Renal cortex interstitium (tissue), 11 donors: ENCODE measurements around the gene ITPK1. TPM values are rescaled to one million over a fixed set of nuclear protein-coding genes. Genes with fewer than 3 reads are reported as not detected.

Source experiments
- DNase-seq, 11 donors: peaks; one replicate each; pipeline ENCODE4 v3.0.0-alpha.2; 2013; ENCODE audit warnings: low read depth in 9 of 11, low spot score in 4 of 11; ENCODE audit errors: extremely low read depth in 1 of 11
- polyA plus RNA-seq, 3 donors: library from polyadenylated mRNA; unstranded; fragments of 120-200 nt; gene quantifications; one replicate each; pipeline ENCODE4 v1.2.1, GENCODE V29; 2013; ENCODE audit not compliant: insufficient read length in 3 of 3

Gene ITPK1
- polyA plus RNA-seq, 3 donors = 27.5 to 40.5 (median 33.0) TPM

DNA sequence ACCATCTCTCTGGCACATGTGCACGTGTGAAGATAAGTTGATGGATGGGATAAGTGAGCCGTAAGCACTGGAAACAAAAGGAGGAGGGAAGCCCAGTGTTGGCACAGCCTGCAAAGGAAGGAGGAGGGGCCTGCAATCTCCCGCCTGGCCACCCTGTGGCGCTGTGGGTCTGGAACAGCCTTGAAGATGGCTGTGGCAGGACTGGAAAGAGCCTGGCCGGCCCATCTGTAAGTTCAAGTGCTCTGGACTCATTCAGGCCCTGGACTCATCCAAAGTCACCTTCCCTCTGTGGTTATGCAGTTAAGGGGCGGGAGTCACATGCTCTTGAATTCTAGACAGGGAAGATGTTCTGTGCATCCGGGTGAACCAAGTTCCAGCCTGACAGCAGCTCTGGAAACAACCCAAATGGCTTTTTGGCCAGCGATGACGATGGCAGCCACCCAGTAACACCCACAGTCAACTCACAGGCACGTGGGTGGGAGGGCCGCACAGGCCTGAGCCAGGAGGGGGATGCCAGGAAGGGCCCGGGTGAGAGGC is 142.4 kb downstream of the ITPK1 start:
- no peak for DNase-seq

DNA sequence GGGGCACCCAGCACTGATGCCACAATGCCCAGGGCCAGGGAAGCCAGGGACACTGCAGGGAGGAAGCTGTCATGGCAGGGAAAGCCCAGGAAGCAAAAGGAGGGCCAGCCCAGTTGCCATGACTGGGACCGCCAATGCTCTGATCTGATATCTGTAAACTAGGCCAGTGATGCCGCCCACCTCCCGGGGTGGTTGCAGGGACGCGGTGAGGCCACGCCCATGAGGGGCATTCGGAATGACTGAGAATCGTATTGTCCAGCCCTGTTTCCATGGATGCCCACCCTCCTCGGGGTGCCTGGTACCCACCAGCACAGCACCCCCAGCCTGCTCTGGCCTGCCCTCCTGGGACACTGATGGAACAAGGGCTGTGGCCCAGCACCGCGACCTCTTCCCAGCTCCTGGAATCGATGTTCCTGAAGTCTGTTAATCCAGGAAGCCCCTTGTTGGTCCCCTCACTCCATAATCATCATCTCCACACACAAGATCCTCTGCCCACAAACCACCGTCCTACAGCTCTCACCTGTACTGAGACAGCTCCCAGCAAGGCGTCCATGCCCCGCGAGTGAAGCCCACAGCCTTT is 144.0 kb downstream of the ITPK1 start:
- DNase-seq = no peak

DNA sequence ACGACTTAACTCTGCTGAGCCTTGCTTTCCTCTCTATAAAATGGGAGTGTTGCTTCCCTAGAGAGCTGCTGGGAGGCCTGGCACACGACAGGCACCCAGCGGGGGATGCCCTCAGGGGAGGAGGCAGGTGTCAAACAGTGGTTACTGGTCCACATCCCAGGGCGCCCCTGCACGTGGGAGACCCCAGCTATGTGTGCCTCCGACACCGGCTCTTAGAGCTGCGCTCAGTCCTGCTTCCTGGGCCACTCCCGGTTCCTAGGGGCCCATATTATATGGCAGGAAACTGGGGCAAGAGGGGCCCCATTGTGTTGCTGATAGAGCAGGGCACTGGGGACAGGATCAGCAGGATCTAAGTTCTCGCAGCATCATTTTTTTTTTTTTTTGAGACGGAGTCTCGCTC is 145.5 kb downstream of the ITPK1 start:
- no peak for DNase-seq

DNA sequence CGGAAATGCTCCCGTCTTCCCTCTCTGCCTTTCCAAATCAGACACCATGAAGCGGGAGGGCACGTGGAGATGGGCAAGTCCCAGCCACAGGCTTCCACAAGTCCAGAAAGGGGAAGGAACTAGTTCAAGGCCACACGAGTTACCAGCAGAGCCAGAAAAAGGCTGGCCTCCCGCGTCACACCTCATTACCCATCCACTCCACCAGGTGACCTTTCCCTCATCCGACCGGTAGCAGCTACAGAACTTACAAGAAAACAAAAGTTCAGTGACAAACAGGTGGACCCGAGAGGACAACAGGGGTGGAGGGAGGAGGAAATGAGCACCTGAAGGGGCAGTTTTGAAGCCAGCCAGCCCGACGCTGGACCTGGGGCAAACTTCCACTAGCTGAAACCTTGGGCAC is 145.9 kb downstream of the ITPK1 start:
- peak in 5 of 11 donors; percentile 45 to 67 (median 58) for DNase-seq

DNA sequence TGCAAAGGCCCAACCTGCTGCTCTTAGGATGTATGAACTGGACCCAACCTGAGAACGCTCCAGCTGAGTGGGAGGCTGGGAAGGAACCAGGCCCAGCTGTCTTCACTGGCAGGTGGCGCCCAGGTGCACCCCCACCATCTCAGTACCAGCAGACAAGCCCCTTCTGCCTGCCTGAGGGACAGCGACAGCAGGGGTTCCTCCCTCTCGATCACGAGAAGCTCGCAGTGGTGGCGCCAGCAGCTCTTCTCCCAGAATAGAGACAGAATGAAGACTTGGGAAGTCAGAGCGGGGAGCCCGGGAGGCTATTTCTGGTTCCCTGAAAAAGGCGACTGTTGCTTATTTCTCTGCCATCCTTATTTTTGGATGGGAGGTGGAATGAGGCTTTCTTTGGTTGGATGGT is 146.3 kb downstream of the ITPK1 start:
- DNase-seq = no peak

DNA sequence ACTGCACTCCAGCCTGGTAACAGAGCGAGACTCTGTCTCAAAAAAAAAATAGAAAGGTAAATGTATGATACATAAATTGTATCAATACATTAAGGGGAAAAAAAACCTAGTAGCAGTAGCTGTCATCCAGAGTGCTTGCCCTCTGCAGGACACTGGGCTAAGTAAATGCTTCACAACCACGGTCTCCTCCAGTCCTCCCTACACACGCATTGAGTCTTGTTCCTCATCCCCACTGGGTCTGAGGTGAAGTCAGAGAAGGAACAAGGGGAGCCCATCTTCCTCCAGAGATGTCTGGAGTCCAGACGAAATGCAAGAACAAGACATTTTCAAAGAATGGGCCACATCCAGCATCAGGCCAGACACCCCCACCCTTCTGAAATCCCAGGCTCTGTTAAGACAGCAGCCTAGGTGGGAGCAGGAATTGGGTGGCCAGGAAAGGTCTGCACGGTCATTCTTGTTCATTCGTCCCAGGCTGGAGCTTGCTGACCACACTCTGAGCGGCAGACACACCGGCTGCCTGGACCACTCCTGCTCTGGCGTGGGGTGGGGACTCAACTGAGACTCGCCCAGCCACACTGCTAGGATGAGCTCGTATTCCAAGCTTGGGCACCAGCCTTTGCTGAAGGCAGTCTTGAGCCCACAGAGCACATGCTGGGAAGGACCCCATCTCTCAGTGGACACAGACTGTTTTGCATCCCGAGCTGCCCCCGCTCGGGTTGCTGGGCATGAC is 147.3 kb downstream of the ITPK1 start:
- DNase-seq = no peak

DNA sequence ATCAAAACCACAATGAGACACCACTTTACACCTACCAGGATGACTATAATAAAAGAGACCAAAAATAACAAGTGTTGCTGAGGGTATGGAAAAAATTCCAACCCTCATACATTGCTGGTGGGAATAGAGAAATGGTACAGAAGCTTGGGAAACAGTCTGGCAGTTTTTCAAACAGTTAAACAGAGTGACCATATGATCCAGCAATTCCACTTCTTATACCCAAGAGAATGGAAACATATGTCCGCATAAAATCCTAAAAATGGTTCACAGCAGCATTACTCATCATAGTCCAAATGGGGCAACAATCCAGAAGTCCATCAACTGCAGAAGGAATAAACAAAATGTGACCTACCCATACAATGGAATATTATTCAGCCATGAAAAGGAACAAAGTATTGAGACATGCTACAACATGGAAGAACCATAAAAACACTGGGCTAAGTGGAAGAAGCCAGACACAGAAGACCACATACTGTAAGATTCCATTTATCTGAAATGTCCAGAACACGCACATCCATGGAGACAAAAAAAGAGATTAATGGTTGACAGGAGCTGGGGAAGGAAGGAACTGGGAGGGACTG is 148.3 kb downstream of the ITPK1 start:
- DNase-seq = no peak

DNA sequence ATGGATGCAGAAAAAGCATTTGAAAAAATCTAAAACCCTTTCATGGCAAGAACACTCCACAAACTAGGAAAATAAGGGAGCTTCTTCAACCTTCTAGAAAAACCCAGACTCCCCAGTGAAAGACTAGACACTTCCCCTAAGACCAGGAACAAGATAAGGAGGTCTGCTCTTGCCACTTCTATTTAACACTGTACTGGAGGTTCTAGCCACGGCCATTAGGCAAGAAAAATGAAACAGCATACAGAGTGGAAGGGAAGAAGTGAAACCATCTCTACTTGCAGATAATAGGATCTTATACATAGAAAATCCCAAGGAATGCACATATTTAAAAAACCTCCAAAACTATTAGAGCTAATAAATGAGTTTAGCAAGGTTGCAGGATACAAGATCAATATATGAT is 150.4 kb downstream of the ITPK1 start:
- DNase-seq = no peak

DNA sequence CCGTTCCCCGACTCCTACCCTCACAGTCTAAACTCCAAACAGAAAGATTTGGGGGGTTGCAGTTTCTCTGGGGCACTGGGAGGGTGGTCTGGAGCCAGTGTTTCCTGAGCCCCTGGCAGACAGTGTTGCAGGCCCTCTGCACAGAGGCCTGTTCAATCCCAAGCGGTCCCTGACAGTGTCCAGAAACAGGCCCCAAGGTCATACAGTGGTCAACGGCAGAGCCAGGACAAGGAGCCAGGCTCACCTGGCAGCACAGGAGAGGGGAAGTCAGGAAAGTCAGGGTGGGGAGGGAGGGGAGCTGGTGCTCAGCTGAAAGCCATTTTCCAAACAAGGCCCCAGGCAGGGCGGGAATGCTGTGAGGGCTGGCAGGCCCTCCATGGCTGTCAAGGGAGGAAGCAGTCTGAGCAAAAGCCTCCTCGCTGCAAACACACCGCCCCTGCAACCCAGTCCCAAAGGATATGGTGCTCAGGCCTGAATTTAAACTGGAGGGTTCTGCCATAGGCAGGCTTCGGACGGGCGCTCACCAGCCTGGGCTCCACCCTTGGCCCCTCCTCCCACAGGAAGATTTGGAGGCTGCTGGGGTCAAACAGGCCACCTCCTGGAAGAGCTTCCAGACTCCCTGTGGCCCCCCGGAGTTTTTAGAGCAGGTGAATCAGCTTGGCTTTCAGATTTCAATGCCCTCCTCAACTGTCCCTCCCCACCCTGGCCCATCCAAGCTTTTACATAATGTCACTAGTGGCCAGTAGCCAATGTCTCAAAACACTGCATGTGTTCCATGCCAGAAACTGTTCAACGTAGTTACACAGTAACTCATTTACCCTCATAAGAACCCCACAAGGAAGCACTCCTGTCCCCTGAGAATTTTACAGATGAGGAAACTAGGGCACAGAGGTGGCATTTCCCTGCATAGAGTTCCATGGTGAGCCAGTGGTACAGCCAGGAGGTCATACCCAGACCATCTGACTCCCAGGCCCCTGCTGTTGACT is 151.3 kb downstream of the ITPK1 start:
- DNase-seq = no peak

DNA sequence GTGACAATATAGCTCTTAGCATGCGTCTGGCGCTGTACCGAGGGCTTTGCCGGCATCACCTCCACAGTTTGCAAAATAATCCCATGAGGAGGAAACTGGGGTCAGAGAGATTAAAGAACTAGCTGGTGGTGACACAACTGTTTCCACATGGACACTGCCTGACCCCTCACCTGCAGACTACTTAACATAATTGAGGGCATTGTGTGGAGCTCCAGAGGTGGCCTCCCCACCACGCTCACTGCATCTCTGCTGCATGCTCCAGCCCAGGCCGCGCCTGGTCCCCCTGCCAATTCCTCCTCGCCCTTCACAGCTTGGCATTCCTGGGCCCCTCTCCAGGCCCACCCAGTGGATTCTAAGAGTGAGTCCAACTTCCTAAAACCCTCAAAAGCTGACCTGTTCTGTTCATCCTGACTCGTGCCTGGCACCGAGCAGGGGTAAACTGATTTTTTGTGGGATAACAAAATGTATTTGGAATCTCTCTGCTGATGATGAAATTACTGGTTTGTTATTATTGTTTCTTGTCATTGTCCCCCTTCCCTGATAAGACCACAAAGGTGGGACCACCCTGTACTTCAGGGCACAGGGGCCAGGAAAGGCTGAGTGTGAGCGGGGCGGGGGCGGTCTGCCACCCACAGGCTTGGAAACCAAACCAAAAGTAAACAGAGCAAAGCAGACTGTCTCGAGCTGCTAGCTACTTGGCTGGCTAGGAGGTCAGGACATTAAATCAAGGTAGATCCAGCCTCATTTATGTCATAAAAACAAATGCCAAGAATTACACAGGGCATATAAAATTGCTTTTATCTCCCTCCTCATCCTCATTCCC is 152.2 kb downstream of the ITPK1 start:
- DNase-seq = no peak

DNA sequence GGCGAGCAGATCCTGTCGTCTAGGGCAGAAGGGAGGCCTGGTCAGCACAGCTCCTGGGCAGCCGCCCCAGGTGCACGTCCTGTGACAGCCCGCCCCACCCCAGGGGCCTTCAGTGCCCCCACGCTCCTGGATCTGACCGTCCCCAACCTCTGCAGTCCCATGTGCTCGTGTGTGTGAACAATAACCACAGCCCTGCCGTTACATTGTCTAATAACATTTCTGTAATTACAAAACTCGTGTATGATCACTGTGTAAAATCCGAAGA is 153.0 kb downstream of the ITPK1 start:
- no peak for DNase-seq

DNA sequence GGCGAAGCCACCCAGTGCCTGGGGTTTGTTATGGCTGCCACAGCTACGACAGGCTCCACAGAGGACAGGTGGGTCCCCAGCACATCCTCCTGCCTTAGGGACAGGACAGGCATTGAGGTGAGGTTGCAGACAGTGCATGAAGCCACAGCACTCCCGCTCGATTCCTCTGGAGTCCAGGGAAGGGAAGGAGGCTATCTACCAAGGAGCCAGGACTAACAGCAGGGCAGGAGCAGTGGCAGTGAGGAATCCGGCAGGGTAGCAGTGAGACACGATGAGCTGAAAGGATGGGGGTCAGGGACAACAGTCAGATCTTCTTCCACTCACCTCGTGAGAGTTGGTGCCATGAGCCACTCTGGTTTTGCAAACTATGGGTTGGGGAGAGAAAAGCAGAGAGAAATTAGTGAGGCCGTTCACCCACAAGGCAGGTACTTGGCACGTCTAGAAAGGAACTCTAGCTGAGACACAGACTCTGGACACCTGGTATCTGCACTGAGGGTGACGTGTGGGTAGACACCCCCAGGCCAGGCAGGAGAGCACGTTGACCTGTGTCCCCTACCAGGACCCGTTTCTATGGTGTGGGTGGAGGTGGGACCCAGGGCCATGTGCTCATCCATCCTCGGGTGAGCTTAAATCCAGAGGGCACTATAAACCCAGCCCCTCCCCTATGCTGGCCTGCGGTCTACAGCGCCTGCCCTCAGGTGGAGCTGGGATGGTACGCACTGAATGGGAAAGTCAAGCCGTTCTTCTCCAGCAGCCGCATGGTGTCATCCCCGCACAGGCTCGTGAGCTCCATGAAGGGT is 153.5 kb downstream of the ITPK1 start:
- no peak for DNase-seq

DNA sequence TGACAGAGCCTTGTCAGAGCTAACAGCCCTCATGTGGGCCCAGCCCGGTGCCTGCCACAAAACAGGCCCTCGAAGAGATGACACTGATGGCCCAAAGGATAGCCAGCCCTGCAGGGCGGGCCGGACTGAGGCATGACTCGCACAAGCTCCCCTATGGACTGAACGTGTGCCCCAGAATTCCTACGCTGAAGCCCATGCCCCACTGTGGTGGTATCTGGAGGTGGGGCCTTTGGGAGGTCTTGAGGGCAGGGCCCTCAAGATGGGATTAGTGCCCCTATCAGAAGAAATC is 154.2 kb downstream of the ITPK1 start:
- no peak for DNase-seq

DNA sequence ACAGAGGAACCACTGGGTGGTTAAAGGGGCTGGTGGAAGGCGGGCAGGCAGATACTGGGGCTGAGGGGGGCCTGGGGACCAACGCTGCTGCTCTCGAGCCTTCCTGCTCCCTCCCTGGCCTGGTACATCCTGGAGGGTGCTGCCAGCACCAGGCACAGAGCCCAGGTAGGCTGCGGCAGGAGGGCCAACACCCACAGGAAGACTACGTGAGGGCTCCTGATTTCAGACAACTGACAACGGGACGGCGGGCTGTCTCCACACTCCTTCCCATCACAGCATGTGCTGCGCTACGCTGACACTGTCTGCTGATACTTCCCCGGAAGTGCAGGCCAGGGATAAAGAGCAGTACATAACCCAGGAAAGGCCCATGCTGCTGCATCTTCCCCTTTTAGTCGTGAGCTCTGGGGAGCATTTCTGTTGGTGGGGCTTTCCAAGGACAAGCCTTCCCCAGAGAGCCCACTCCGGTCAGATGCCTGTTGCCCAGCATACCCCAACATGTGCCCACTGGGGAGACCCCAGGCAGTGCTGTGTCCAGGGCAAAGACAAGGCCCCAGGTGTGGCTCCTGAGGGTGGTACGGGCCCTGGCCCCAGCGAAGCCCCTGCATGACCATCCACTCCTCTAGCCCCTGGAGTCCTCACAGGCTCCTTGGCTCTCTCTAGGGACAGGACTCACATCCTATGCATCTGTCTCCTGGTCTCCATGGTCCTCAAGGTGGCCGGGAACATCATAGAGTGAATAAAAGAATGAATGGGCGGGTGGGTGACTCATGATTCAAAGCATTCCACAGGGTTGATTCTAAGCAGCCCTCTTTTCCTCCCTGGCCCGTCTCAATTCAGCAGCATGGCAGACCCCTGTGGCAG is 154.8 kb downstream of the ITPK1 start:
- no peak for DNase-seq

DNA sequence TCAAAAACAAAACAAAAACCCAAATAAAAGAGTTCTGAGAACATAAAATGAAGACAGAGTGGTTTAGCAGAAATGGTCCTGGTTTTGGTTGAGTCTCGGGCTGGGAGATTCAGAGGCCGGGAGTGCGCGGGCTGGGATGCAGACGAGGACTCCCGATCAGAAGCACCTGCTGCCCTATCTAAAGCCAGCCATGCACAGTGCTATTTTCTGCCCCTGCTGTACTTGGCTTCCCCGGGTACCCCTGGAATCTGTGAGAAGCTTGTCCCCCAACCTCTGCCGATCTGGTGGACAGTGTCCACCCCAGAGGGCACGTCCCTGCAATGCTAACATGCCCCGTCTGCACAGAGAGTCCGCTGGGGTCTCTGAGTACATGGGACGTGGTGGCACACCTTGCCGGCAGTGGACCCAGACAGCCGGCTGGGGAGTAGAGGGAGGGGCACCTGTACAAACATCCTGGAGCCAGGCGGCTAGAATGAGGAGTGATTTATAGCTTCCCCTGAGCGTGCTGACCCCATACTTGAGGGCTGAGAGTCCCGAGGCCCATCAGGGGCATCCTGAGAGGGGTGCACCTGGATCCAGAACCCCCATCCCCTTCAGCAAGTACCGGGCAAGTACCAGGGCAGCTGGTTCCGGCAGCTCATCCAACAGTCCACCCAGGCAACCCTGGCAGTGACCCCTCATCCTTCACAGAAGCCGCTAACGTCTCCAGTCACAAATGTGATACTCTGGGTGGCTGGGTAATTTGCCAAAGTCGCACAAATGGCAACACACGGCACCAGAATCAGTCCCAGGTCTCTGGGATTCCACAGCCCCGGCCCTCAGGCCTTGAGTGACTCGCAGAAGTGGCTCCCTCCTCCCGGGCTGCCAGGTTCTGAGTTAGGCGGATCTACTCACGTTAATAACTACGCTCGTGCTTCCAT is 155.7 kb downstream of the ITPK1 start:
- DNase-seq = no peak

DNA sequence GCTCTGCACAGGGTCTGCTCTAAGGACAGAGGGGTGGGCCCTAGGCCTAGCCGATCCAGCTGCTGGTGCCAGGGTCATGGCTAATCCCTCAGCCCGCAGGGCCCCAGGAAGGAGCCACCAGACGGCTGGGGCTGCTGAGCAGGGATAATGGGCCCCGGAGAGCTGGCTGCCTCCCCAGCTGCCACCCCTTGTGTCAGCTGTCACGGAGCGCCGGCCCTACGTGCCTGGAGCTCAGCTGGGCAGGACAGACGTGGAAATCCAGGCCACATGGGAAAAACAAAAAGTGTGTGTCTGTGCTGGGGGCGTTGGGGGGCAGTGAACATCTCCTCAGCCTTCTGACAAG is 156.6 kb downstream of the ITPK1 start:
- DNase-seq = no peak
